HepG2 (cell line): ENCODE measurements around the gene RGSL1. TPM values are rescaled to one million over a fixed set of nuclear protein-coding genes. Genes with fewer than 3 reads are reported as not detected.

Source experiments
- ATAC-seq: fragments of 200-7000 bp; cut with Tn5 transposase; 3 replicates; pipeline ENCODE4 v1.9.1; 2020; ENCODE audit warnings: mild to moderate bottlenecking, moderate library complexity
- BruUV-seq: library from RNA; stranded (reverse); fragments of 400-500 nt; replicated peaks from 2 replicates; lab custom pipeline; 2021; lab: Mats Ljungman, UMichigan
- CTCF ChIA-PET: fragments of 300-600 bp; formaldehyde crosslinking; extraction: SDS; loops from one replicate; lab custom pipeline; 2021; ENCODE audit warnings: low total read pairs, inconsistent platforms, low intra/inter-chr PET ratio; lab: Yijun Ruan, JAX
- POLR2A ChIA-PET: fragments of 350-600 bp; sonication (Branson Sonifier 250); formaldehyde crosslinking; loops from one replicate; lab custom pipeline; 2020; ENCODE audit warnings: antibody characterized with exemption, inconsistent platforms; lab: Yijun Ruan, JAX
- DNase-seq: peaks from one replicate; pipeline ENCODE4 v3.0.0-alpha.2; 2015; ENCODE audit warnings: low spot score
- FAIRE-seq: peaks from 3 replicates; lab custom pipeline; 2011; peaks lifted over from hg19 to GRCh38; lab: Jason Lieb, UNC
- H2AFZ ChIP-seq: one replicate; pipeline ENCODE4 v1.6.1; 2011; ENCODE audit warnings: low read length, inconsistent platforms
- H3K27ac ChIP-seq: fragments of 300-600 bp; 3 replicates; pipeline ENCODE4 v1.8.0; 2011; ENCODE audit warnings: mixed run types, mild to moderate bottlenecking, mixed read lengths, low read length, inconsistent platforms; ENCODE audit not compliant: insufficient read depth; ENCODE audit errors: extremely low read length
- H3K27me3 ChIP-seq, 2 experiments: fragments of 200-600 bp in 1 of 2; 2 replicates in 1 of 2; 3 replicates in 1 of 2; pipeline versions ENCODE4 v1.6.0 to v1.8.0; 2011; ENCODE audit warnings: low read length in 2 of 2, mild to moderate bottlenecking in 2 of 2, moderate library complexity in 2 of 2, inconsistent platforms in 1 of 2; ENCODE audit not compliant: insufficient read depth in 2 of 2, control insufficient read depth in 1 of 2
- H3K36me3 ChIP-seq, 2 experiments: fragments of 200-600 bp in 1 of 2; replicated peaks in 1 of 2; 2 replicates in 1 of 2; 3 replicates in 1 of 2; pipeline versions ENCODE4 v1.5.1 to v1.8.0; 2011; ENCODE audit warnings: low read length in 2 of 2, inconsistent platforms in 1 of 2; ENCODE audit not compliant: insufficient read depth in 2 of 2, control insufficient read depth in 1 of 2
- H3K4me1 ChIP-seq: 2 replicates; pipeline ENCODE4 v1.5.1; 2012; ENCODE audit warnings: low read length, inconsistent platforms; ENCODE audit not compliant: insufficient read depth
- H3K4me2 ChIP-seq: 2 replicates; pipeline ENCODE4 v1.6.0; 2011; ENCODE audit warnings: low read depth, low read length, inconsistent platforms
- H3K4me3 ChIP-seq, 3 experiments: fragments of 200-600 bp in 1 of 3; sonication (generic), shearing (Covaris generic) in 1 of 3; replicated peaks in 1 of 3; 2 replicates each; pipeline ENCODE4 v1.5.1; 2011 to 2016; ENCODE audit warnings: low read length in 3 of 3, inconsistent platforms in 2 of 3, low read depth in 2 of 3, mild to moderate bottlenecking in 2 of 3, control low read depth in 1 of 3, mixed read lengths in 1 of 3; ENCODE audit not compliant: insufficient read depth in 1 of 3
- H3K79me2 ChIP-seq: one replicate; pipeline ENCODE4 v1.6.1; 2011; ENCODE audit warnings: low read length, inconsistent platforms; ENCODE audit not compliant: insufficient read depth
- H3K9ac ChIP-seq: 2 replicates; pipeline ENCODE4 v1.6.0; 2011; ENCODE audit warnings: mild to moderate bottlenecking, low read depth, low read length, inconsistent platforms; ENCODE audit not compliant: insufficient read depth
- H3K9me3 ChIP-seq: 2 replicates; pipeline ENCODE4 v1.5.1; 2012; ENCODE audit warnings: mild to moderate bottlenecking, low read length
- H4K20me1 ChIP-seq: 2 replicates; pipeline ENCODE4 v1.6.0; 2011; ENCODE audit warnings: inconsistent platforms, mild to moderate bottlenecking, low read length, moderate library complexity; ENCODE audit not compliant: insufficient read depth
- CHD4 ChIP-seq: fragments of 200-600 bp; sonication (generic); IDR thresholded peaks from 2 replicates; pipeline ENCODE4 v1.7.0; 2017; ENCODE audit warnings: mild to moderate bottlenecking, low read length, borderline replicate concordance
- KDM3A ChIP-seq: IDR thresholded peaks from 2 replicates; pipeline ENCODE4 v1.6.1; 2018; ENCODE audit warnings: low read depth, missing compliant biosample characterization
- NONO ChIP-seq, 2 experiments: fragments of 450-650 bp in 1 of 2; sonication (generic) in 1 of 2; formaldehyde crosslinking in 1 of 2; IDR thresholded peaks in 1 of 2; conservative IDR thresholded peaks in 1 of 2; 2 replicates each; pipeline versions ENCODE4 v1.6.1 to v1.8.0; 2017 to 2022; ENCODE audit warnings: mild to moderate bottlenecking in 1 of 2, missing genetic modification reagents in 1 of 2, moderate library complexity in 1 of 2
- PCBP1 ChIP-seq: fragments of 200-400 bp; formaldehyde crosslinking; IDR thresholded peaks from 2 replicates; pipeline ENCODE4 v1.6.1; 2017; ENCODE audit warnings: mild to moderate bottlenecking, low read depth, low read length, borderline replicate concordance
- TMF1 ChIP-seq: sonication (generic); formaldehyde crosslinking; IDR thresholded peaks from 2 replicates; pipeline ENCODE4 v1.8.1; 2022; ENCODE audit warnings: low read depth, missing genetic modification reagents
- XRCC5 ChIP-seq: fragments of 200-400 bp; formaldehyde crosslinking; optimal IDR thresholded peaks from 2 replicates; pipeline ENCODE3; 2017; ENCODE audit warnings: mild to moderate bottlenecking, low read length
- ZNF317 ChIP-seq: sonication (generic); formaldehyde crosslinking; IDR thresholded peaks from 2 replicates; pipeline ENCODE4 v1.5.0; 2020; ENCODE audit warnings: mild to moderate bottlenecking, missing genetic modification reagents
- ZNF333 ChIP-seq: sonication (generic); formaldehyde crosslinking; IDR thresholded peaks from 2 replicates; pipeline ENCODE4 v1.4.0; 2020; ENCODE audit warnings: mild to moderate bottlenecking, missing genetic modification reagents, borderline replicate concordance
- ZNF619 ChIP-seq: sonication (generic); formaldehyde crosslinking; IDR thresholded peaks from 2 replicates; pipeline ENCODE4 v1.4.0; 2020; ENCODE audit warnings: mild to moderate bottlenecking, missing genetic modification reagents
- WGBS: methylation state at CpG from one replicate; pipeline ENCODE4 v1.1.6; 2017; ENCODE audit warnings: low lambda C conversion rate; 5-methylcytosine and 5-hydroxymethylcytosine counted together
- in situ Hi-C: cut with HindIII; loops from 2 replicates; pipeline ENCODE4 v1.10.0; 2017; ENCODE audit warnings: low pct_unique_long_range_greater_than_20kb; ENCODE audit not compliant: extremely low pct_ligation_motif_present
- intact Hi-C: fragments of 100-400 bp; cut with micrococcal nuclease; formaldehyde crosslinking; loops from one replicate; pipeline ENCODE4 v1.10.0; 2022; ENCODE audit not compliant: unreplicated experiment
- polyA plus RNA-seq, 8 experiments: library from polyadenylated mRNA; depleted of rRNA in 3 of 8; stranded (reverse) in 7 of 8; unstranded in 1 of 8; fragments of >200 nt; fragmentation: Illumina TruSeq in 4 of 8; extraction: Trizol in 4 of 8; gene quantifications; 2 replicates each; pipeline versions ENCODE4 v1.2.1 to v1.2.3, GENCODE V29; 2011 to 2016; ENCODE audit warnings: low read depth in 4 of 8, missing spikeins in 1 of 8, mixed read lengths in 1 of 8; ENCODE audit not compliant: insufficient read depth in 1 of 8
- total RNA-seq, 5 experiments: library from RNA; depleted of rRNA; stranded (reverse); fragments of >200 nt; fragmentation: Illumina TruSeq; extraction: Trizol; gene quantifications; 2 replicates each; pipeline ENCODE4 v1.2.3, GENCODE V29; 2016; ENCODE audit warnings: low read depth in 1 of 5
- TF ChIP-seq, protein P1 (sequence below): sonication (generic); formaldehyde crosslinking; IDR thresholded peaks from 2 replicates; pipeline ENCODE4 v1.4.0; 2020; ENCODE audit warnings: missing genetic modification reagents, borderline replicate concordance
- TF ChIP-seq, protein P2 (sequence below): sonication (generic); formaldehyde crosslinking; IDR thresholded peaks from 2 replicates; pipeline ENCODE4 v1.5.1; 2020; ENCODE audit warnings: missing genetic modification reagents, mild to moderate bottlenecking, borderline replicate concordance
- TF ChIP-seq, protein P3 (sequence below): sonication (generic); formaldehyde crosslinking; IDR thresholded peaks from 2 replicates; pipeline ENCODE4 v1.4.0; 2020; ENCODE audit warnings: missing genetic modification reagents
- TF ChIP-seq, protein P4 (sequence below): conservative IDR thresholded peaks from 2 replicates; pipeline ENCODE4 v1.6.1; 2018; ENCODE audit warnings: missing genetic modification reagents
- TF ChIP-seq, protein P5 (sequence below): sonication (generic); formaldehyde crosslinking; IDR thresholded peaks from 2 replicates; pipeline ENCODE4 v1.4.0; 2020; ENCODE audit warnings: mild to moderate bottlenecking, missing genetic modification reagents

Gene RGSL1
- total and polyA plus RNA-seq, 2 of the 13 experiments (the other 11 are each of a cell fraction or from before 2014, with no cell fraction given) = not detected

DNA sequence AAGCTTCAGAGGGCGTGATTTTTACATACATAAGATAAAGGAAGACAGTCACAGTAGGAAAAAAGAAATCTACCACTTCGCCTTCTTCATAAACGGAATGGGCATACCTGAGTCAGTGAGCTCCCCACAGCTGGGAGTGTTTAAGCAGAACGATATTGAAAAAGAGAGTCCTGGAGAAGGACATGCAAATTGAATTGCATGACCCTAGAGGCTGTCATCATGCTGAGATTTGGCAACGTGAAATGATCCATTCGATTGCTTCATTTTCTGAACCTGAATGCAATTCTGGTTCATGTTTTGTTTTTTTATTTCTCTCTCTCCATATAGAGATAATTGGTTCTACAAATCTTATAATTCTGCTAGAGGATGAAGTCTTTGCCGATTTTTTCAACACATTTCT, 3.7 kb downstream of the RGSL1 start (continued):
- TF ChIP-seq, protein P1, sequence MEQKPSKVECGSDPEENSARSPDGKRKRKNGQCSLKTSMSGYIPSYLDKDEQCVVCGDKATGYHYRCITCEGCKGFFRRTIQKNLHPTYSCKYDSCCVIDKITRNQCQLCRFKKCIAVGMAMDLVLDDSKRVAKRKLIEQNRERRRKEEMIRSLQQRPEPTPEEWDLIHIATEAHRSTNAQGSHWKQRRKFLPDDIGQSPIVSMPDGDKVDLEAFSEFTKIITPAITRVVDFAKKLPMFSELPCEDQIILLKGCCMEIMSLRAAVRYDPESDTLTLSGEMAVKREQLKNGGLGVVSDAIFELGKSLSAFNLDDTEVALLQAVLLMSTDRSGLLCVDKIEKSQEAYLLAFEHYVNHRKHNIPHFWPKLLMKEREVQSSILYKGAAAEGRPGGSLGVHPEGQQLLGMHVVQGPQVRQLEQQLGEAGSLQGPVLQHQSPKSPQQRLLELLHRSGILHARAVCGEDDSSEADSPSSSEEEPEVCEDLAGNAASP (CRISPR knock-in tag) = no peak
- TF ChIP-seq, all 625 proteins: peak for 0

DNA sequence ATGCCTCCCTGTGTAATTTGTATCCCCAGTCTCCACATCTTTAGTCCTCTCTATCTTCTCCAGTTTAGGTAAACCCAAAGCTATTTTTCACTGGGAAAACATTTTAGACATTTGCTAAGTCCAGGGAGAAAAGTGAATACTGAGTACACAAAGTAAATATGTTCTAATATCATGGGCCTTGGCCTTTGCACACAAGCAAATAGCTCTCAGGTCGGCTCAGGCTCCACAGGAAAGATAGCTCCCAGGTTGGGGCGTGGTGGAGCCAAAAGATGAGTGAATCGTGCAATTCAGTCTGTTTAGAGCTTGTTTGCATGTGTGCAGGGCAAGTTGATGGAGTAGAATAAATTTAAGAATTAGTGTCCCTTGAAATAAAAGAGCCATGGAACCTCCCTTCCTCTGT, 7.9 kb downstream of the RGSL1 start:
- no peak overlapping the region for H3K4me2 ChIP-seq
- H3K4me3 ChIP-seq = no peak overlapping the region
- H3K4me1 ChIP-seq = peaks cover 43% of the 10 kb centered on the region
- WGBS = 0% methylated on average over 3 of the region's 3 CpGs
- H3K79me2 ChIP-seq = no peaks in the 10 kb centered on the region
- no peak overlapping the region for H3K27ac ChIP-seq
- in situ Hi-C loops = no loop called here
- H3K9ac ChIP-seq = no peak overlapping the region
- no peaks in the 10 kb centered on the region for H3K9me3 ChIP-seq
- no peaks in the 10 kb centered on the region; a peak in 1 of 5 replicates for H3K27me3 ChIP-seq
- intact Hi-C loops = no loop called here
- FAIRE-seq = peak; percentile 36
- no peaks in the 10 kb centered on the region for H3K36me3 ChIP-seq
- H2AFZ ChIP-seq = no peak overlapping the region
- peak; percentile 98 for ATAC-seq
- no peaks in the 10 kb centered on the region for H4K20me1 ChIP-seq
- no TSS peak for BruUV-seq
- ChIA-PET CTCF (no interaction called here), POLR2A (no interaction called here)
- peak; percentile 76 for DNase-seq
- TF ChIP-seq ZNF333 (CRISPR knock-in tag) (no peak), PCBP1 (no peak), KDM3A (CRISPR knock-in tag) (no peak), ZNF317 (CRISPR knock-in tag) (no peak), TMF1 (CRISPR knock-in tag) (no peak), XRCC5 (no peak), ZNF619 (CRISPR knock-in tag) (no peak), NONO (IDR thresholded peaks at IDR 0.05) (no peak), NONO (CRISPR knock-in tag; conservative IDR thresholded peaks at IDR 0.05) (no peak), CHD4 (no peak)
- TF ChIP-seq, protein P2, sequence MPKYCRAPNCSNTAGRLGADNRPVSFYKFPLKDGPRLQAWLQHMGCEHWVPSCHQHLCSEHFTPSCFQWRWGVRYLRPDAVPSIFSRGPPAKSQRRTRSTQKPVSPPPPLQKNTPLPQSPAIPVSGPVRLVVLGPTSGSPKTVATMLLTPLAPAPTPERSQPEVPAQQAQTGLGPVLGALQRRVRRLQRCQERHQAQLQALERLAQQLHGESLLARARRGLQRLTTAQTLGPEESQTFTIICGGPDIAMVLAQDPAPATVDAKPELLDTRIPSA = no peak
- TF ChIP-seq, protein P3, sequence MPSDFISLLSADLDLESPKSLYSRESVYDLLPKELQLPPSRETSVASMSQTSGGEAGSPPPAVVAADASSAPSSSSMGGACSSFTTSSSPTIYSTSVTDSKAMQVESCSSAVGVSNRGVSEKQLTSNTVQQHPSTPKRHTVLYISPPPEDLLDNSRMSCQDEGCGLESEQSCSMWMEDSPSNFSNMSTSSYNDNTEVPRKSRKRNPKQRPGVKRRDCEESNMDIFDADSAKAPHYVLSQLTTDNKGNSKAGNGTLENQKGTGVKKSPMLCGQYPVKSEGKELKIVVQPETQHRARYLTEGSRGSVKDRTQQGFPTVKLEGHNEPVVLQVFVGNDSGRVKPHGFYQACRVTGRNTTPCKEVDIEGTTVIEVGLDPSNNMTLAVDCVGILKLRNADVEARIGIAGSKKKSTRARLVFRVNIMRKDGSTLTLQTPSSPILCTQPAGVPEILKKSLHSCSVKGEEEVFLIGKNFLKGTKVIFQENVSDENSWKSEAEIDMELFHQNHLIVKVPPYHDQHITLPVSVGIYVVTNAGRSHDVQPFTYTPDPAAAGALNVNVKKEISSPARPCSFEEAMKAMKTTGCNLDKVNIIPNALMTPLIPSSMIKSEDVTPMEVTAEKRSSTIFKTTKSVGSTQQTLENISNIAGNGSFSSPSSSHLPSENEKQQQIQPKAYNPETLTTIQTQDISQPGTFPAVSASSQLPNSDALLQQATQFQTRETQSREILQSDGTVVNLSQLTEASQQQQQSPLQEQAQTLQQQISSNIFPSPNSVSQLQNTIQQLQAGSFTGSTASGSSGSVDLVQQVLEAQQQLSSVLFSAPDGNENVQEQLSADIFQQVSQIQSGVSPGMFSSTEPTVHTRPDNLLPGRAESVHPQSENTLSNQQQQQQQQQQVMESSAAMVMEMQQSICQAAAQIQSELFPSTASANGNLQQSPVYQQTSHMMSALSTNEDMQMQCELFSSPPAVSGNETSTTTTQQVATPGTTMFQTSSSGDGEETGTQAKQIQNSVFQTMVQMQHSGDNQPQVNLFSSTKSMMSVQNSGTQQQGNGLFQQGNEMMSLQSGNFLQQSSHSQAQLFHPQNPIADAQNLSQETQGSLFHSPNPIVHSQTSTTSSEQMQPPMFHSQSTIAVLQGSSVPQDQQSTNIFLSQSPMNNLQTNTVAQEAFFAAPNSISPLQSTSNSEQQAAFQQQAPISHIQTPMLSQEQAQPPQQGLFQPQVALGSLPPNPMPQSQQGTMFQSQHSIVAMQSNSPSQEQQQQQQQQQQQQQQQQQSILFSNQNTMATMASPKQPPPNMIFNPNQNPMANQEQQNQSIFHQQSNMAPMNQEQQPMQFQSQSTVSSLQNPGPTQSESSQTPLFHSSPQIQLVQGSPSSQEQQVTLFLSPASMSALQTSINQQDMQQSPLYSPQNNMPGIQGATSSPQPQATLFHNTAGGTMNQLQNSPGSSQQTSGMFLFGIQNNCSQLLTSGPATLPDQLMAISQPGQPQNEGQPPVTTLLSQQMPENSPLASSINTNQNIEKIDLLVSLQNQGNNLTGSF (CRISPR knock-in tag) = no peak
- TF ChIP-seq, protein P4, sequence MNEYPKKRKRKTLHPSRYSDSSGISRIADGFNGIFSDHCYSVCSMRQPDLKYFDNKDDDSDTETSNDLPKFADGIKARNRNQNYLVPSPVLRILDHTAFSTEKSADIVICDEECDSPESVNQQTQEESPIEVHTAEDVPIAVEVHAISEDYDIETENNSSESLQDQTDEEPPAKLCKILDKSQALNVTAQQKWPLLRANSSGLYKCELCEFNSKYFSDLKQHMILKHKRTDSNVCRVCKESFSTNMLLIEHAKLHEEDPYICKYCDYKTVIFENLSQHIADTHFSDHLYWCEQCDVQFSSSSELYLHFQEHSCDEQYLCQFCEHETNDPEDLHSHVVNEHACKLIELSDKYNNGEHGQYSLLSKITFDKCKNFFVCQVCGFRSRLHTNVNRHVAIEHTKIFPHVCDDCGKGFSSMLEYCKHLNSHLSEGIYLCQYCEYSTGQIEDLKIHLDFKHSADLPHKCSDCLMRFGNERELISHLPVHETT = no peak
- TF ChIP-seq, protein P5, sequence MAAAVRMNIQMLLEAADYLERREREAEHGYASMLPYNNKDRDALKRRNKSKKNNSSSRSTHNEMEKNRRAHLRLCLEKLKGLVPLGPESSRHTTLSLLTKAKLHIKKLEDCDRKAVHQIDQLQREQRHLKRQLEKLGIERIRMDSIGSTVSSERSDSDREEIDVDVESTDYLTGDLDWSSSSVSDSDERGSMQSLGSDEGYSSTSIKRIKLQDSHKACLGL (CRISPR knock-in tag) = no peak
